Right hindlimb (tissue), 1 donor: Measurements from ENCODE around the gene DUSP16.
A peak's percentile ranks its signal among the peaks of the same experiment; 100 is the strongest.

Experiments
- DNase-seq: peaks from one replicate; pipeline ENCODE4 v3.0.0-alpha.2; 2018

Gene DUSP16

GRCh38 chr12:12465522-12465921 lies 97.1 kb downstream of the DUSP16 start:
- no peak for DNase-seq

GRCh38 chr12:12461923-12462315 lies 100.7 kb downstream of the DUSP16 start:
- DNase-seq, result no peak

GRCh38 chr12:12460935-12461922 lies 101.4 kb downstream of the DUSP16 start:
- no peak for DNase-seq

- DNase-seq, result no peak
Observed at GRCh38 chr12:12456637-12457036, 106.0 kb downstream of the DUSP16 start.

GRCh38 chr12:12454315-12454714 lies 108.3 kb downstream of the DUSP16 start:
- no peak for DNase-seq

GRCh38 chr12:12453635-12454034 lies 109.0 kb downstream of the DUSP16 start:
- no peak for DNase-seq

- no peak for DNase-seq
Observed at GRCh38 chr12:12452326-12452902, 110.2 kb downstream of the DUSP16 start.

- no peak for DNase-seq
Observed at GRCh38 chr12:12451098-12451497, 111.6 kb downstream of the DUSP16 start.

- DNase-seq, result no peak
Observed at GRCh38 chr12:12450043-12450471, 112.6 kb downstream of the DUSP16 start.

GRCh38 chr12:12449533-12450025 lies 113.1 kb downstream of the DUSP16 start:
- DNase-seq, result no peak

GRCh38 chr12:12447837-12448236 lies 114.8 kb downstream of the DUSP16 start:
- no peak for DNase-seq

GRCh38 chr12:12447236-12447635 lies 115.4 kb downstream of the DUSP16 start:
- no peak for DNase-seq

- no peak for DNase-seq
Observed at GRCh38 chr12:12446786-12447185, 115.9 kb downstream of the DUSP16 start.

- DNase-seq, result no peak
Observed at GRCh38 chr12:12445882-12446181, 116.8 kb downstream of the DUSP16 start.

GRCh38 chr12:12445165-12445881 lies 117.3 kb downstream of the DUSP16 start:
- no peak for DNase-seq

- DNase-seq, result peak; percentile 87
Observed at GRCh38 chr12:12443431-12443878, 119.2 kb downstream of the DUSP16 start.

- no peak for DNase-seq
Observed at GRCh38 chr12:12442548-12443071, 120.1 kb downstream of the DUSP16 start.

- DNase-seq, result no peak
Observed at GRCh38 chr12:12441843-12442461, 120.7 kb downstream of the DUSP16 start.

- no peak for DNase-seq
Observed at GRCh38 chr12:12441429-12441807, 121.2 kb downstream of the DUSP16 start.

- no peak for DNase-seq
Observed at GRCh38 chr12:12440784-12441428, 121.8 kb downstream of the DUSP16 start.

GRCh38 chr12:12439636-12440035 lies 123.0 kb downstream of the DUSP16 start:
- DNase-seq, result no peak

GRCh38 chr12:12436831-12437345 lies 125.8 kb downstream of the DUSP16 start:
- no peak for DNase-seq
